ENCODE measurements around the gene ELN.
"Not testable (repeated sequence)": the region's sequence is repeated elsewhere in the genome, so short reads cannot be mapped to it uniquely, and the experiment has no call there.

Gene ELN

DNA sequence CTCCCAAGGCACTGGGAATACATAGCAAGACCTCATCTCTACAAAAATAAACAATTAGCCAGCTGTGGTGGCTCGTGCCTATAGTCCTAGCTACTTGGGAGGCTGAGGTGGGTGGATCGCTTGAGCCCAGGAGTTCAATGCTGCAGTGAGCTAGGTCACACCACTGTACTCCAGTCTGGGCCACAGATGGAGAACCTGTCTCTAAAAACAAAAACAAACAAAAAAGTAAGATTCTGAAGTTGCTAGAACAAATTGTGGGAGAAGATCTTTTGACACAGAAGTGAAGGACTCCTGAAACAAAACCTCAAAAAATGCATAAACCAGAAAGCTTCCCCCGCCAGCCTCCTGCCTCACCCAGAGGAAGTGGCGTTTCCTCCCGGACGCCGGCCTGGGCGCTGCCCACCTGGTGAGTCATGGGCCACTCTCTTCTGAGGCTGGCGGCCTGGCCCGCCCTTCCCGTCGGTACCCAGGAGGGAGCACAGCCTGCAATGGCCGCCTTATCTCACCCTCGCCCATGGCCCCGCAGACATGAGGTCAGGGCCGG is 25.4 kb upstream of the ELN start:
- no peak for DNase-seq

DNA sequence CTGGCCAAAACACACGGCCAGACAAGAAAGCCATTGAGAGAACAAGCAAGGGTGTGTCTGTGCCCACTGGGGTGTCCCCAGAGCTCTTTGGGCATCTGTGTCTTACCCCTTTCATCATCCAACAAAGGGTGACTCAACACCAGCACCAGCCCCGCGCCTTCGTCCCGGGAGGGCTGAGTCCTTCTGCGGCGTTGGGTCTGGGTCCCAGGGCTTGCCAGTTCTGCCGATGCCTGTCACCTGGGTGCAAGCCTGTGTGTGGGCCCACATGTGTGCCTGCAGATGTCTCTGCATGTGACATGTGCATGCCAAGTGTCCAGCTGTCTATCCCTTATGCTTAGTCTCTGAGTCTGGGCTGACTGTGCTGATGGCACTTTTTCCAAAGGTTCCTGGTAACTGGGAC is 24.4 kb upstream of the ELN start:
- no peak for DNase-seq

DNA sequence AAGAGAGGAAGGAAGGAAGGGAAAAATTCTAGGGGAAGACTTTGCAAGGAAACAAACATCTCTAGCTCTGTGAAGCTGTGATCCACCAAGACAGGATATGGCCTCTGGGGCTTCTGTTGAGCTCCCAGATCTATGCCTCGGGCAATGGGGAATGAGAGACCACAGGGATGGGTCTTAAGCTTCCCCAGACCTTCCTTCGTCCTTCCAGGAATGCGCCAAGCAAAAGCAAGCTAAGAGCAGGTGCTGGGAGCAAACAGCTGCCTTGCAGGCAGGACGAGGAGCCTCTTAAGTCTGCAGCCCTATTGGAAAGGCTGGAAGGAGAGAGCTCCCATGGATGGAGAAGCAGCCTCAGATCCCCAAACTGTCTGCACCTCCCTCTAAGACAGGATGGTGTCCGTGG is 21.9 kb upstream of the ELN start:
- DNase-seq, result no peak

DNA sequence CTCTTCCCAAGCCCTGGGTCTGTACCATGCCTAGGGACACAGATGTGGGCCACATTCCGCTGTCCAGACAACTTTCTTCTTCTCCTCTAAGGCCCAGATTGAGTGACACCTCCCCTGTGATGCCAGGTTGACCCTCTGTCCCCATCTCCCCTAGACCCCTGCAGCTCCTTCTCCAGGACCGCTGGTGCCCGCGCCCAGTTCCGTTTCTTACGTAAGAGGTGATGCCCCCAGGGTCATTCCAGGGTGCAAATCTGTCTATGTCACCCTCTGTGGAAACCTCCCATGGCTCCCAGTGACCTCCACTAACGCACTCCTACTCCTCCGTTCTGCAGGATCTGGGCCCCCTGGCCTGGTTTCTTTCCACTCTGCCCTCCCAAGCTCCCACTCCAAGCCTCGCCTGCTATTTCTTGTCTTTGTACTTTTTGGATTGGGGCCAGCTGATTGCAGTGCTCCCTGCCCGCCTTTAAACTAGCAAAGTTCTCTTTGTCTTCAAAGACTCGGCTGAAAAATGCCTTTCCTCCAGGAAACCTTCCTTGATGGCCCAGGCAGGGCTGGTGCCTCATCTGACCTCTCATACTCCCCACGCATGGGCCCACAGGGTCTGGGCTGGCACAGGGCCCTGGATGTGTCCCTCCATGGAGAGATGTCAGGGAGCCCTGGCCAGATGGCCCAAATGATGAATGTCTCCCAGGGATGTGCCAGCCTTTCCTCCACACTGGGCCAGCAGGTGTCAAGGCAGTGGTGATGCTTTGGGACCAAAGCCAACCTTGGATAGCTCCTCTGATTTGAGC is 21.3 kb upstream of the ELN start:
- DNase-seq, result no peak

DNA sequence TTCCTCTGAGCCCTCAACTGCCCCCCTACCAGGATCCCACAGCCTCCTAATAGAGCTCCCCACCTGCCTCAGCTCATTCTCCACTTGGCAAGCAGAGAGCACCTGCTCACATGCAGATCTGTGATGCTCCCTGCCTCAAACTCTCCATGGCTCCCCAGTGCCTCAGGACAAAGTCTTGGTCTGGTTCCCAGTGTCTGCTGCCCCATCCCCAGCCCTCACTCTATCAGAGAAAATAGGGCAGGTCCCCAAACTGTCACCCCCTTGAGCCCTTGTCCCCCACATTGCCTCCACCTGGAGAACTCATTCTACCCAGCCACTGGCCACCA is 20.8 kb upstream of the ELN start:
- DNase-seq, result no peak

DNA sequence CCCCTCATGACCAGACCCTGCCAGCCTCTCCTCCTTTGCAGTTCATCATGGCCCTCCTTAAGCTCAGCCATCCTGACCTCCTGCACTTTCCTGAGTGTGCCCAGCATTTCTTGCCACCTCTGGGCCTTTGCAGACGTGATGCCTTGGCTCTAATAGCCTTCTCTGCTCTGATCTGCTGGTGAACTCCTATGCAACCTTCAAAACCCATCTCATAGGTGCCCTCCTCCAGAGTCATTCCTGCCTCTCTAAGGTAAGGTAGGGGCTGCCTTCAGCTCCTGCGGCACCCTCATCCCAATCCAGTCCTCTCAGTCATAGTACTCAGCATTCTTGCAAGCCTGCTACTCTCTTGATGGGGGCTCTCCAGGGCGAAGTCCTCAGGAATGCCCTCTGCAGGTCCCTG is 19.3 kb upstream of the ELN start:
- DNase-seq, result no peak

DNA sequence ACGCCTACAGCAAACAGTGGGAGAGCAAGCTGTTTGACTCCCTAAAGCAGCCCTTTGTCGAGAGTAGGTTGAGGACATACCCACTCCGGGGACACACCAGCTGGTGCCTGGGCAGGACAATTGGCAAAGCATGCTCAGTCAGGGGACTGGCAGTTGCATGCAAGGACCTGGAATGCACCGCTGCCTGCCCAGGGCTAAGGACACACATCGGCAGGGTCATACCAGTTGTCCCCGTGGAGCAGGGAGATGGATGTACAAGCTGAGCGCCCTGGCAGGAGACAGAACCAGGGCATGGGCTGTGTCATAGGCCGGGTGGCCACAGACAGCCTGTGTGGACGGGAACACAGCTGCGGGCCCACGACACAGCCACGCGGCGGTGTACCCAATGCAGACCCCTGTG is 18.3 kb upstream of the ELN start:
- no peak for DNase-seq

DNA sequence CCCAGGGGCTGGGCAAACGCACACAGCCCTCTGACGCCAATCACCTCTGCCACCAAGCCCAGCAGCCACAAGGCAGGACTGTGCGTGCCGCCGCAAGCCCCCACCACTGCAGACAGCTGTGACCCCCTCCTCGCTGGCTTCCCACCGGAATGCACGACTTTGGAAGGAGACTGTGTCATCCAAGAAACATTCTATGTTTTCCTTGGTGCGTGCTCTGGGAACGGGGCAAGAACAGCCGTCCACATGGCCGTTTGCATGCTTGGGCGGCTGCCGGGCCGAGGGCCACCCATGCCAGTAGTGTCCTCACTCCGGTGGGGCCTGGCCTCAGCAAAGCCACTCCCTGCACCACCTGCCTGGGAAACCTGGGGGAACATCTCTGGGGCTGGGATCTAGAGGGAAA is 17.6 kb upstream of the ELN start:
- DNase-seq, result no peak

DNA sequence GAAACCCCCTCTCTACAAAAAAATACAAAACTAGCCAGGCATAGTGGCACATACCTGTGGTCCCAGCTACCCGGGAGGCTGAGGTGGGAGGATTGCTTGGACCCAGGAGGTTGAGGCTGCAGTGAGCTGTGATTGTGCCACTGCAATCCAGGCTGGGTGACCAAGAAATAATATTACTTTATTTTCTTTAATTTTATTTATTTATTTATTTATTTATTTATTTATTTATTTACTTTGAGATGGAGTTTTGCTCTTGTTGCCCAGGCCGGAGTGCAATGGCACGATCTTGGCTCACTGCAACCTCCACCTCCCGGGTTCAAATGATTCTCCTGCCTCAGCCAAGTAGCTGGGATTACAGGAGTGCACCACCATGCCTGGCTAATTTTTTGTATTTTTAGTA is 16.6 kb upstream of the ELN start:
- not testable (repeated sequence) for DNase-seq

DNA sequence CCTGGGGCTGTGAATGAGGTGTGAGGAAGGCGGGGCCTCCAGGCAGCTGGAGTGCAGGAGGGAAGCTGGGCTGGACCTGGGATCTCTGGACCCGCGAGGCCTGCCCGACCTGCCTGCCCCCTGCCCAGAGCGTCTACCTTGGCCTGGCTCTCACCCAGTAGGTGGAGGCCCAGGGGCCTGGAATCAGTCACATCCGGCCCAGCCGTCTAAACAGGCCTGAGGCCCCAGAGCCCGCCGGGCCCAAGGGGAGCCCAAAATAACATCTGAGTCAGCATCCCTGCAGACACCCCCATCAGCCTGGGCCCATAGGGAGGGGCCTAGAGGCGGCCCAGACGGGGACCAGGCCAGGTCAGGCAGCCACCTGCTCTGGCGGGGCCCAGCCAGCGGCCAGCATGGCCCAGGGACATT is 15.1 kb upstream of the ELN start:
- no peak for DNase-seq

DNA sequence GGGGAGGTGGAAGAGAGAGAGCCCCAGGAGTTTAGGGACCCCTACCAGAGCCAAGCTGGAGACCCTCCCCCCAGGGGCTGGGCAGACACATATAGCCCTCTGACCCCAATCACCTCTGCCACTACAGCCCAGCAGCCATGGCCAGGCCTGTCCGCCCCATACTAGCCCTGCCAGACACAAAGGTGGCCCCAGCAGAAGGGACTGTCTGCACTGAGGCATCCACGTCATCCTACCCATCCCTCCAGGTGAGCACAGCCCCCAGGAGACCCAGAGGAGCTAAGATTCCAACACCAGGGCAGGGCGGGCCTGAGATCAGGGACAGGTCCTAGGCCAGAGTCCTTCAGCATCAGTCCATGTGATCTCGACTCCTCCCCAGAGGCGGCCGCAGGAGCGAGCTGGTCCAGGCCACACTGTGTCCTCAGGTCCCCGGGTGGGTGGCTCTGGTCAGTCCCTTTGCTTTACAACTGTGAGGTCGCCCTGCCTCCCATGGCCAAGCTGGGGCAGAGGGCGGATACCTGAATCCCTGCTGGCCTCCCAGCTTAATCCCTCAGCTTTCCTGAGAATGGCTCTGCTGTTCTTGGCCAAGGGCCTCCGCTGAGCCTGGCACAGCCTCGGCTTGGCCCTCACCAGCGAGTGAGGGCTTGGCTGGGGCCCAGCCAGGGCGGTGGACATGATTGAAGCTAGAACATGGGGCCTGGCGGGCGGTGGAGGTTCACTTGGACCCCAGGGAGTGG is 14.3 kb upstream of the ELN start:
- DNase-seq, result no peak

DNA sequence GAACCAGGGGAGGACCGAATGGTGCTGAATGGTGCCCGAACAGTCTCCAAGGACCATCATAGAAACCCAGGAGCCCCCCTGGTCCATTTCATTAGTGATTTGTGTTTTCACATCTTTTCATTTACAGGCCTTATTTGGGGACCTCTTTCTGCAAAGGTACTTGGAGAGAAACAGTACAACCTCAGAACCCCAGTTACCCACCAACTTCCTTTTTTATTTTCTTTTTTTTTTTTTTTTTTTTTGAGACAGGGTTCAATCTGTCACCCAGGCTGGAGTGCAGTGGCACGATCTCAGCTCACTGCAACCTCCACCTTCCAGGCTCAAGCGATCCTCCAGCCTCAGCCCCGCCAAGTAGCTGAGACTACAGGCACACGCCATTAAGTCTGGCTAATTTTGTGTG is 13.0 kb upstream of the ELN start:
- no peak for DNase-seq

DNA sequence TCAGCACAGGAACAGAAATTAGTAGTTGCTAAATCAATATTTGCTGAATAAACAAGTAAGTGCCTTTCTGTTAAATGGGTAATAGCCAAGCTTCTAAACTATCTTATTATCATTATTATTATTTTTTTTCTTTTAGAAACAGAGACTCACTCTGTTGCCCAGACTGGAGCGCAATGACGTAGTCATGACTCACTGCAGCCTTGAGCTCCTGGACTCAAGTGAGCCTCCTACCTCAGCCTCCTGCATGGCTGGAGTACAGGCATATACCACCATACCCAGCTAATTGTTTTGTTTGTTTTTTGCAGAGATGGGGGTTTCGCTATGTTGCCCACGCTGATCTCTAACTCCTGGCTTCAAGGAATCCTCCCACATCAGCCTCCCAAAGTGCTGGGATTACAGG is 12.3 kb upstream of the ELN start:
- DNase-seq, result no peak

DNA sequence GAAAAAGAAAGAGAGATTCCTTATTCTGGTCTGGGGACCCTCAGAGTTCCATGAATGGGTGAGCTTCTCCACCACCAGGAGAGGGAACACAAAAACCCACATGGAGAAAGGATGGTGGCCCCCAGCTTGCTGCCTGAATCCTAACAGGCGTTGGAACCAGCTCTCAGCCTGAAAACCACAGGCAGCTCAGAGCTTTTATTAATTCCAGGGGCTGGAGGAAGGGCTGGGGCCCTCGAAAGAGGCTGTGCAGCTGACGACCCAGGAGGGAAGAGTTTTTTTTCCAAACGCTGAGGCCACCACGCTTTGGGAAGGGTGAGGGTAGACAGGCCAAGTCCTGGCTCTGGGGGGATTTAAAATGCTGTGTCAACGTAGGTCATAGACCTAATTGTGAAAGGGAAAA is 10.8 kb upstream of the ELN start:
- DNase-seq, result no peak

DNA sequence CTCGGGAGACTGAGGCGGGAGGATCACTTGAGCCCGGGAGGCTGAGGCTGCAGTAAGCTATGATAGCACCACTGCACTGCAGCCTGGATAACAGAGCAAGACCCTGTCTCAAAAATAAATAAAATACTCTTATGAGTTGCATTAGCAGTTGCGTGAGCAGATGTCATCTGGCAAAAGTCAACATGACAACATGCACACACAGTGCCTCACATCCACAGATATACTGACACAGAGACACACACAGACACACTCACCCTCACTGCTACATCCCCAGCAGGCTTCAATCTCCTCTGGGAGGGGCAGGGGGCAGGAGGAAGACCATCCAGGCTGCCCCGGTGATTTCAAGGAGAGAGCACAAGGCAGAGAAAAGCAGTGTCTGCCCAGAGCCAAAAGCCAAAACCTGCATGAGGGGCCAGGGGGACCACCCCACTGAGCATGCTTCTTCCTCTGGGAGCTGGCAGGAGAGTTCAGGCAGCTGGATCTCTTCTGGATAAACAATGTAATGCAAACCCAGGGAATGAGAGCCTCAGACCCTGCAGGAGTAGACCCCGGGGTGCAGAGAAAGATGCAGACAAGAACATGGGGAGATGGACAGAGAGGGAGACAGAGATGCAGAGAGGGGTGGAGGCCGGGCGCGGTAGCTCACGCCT is 9.6 kb upstream of the ELN start:
- DNase-seq, result no peak

DNA sequence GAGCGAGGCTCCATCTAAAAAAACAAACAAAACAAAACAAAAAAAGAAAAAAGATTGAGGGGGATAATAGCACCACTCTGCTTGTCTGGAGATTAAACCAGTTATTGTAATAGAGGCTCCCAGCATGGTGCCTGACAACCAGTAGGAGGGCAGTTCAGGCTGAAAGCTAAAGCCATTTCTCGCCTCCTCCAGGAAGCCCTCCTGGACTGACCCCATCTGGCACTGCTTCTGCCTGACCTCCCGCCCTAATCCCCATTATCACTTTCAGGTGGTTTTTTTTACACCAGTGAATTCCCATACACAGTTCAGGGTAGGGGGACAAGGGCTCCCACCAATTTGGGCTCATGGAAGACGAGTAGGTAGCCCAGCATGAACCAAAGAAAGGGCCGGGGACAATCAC is 8.8 kb upstream of the ELN start:
- no peak for DNase-seq

DNA sequence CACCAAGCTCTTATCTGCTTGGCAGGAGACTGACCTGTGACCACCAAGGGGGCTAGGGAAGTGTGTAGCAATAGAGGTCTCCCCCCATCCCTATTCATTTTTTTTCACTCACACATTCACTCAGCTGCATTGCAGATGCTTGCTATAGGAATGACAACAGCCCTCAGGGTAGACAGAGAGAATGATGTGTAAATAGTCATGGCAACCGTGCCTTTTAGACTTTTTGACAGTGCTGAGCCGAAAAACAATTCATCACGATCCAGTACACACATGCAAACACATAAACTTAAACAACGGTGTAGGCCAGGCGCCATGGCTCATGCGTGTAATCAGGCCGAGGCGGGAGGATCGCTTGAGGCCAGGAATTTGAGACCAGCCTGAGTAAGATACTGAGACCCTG is 7.6 kb upstream of the ELN start:
- no peak for DNase-seq

DNA sequence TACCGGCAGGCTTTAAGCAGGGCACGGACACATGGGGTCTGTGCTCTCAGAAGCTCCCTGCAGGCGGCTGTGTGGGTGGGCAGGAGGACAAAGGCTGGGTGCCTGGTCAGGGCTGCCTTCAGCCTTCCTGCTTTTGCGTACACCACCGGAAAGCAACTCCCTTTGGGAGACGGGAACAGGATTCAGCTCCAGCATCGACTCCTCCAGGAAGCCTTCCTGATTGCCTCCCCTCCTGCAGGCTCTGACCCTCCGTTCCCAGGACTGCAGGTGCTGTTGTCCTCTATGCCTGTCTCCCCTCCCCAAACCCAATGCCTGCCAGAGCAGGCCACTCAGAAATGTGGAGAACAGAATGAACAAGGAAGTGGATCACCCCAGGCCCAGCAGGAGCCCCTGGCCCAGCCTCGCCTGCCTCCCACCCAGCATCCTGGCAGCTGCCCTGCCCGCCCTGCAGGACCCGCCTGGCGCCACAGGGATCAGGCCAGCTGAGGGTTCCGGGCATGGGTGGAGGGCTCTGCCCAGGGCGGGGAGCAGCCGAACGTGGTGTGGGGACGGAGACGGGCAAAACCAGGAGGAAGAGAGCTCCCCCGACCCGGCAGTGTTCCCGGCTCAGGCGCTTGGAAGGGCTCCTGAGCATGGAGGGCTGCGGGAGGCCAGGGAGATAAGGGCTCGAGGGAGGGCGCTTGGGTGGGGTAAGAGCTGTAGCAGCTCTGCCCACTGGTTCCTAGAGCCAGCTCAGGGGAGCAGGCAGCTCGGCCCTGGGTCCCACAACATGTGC is 6.2 kb upstream of the ELN start:
- no peak for DNase-seq

DNA sequence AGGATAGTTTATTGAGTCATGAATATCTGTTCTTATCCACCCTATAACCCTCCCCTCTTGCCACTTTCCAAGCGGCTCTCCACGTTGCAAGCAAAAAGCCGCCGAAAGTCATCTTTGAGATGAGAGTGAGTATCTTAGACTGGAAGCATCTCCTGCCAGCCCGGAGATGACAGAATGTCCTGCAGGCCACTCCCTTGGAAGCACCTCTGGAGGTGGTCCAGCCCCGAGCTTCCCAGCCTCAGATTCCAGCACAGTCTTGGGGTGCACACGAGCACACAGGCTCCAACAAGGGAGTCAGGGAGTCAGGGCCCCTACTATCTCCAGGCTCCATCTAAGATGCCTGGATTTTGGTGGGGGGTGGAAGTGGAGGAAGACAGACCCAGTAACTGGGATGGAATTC is 5.5 kb upstream of the ELN start:
- no peak for DNase-seq

DNA sequence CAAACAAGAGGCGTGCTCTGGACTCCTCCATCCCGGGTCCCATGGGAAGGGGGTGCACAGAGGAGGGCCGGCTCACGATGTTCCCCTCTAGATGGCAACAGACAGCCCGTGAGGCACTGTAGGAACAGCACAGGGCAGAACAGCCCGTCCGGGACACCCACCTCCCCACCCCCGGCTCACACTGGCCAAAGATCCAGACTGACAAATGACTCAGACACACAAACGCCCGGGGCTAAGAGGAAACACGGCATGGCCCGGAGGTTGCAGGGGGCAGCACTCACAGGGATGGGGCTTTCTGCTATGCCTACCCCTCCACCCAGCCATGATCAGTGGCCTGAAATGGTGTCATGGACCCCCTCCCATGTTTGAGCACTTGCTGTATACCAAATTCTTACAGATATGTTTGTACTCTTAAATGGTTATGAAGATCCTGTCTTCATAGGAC is 4.9 kb upstream of the ELN start:
- no peak for DNase-seq

DNA sequence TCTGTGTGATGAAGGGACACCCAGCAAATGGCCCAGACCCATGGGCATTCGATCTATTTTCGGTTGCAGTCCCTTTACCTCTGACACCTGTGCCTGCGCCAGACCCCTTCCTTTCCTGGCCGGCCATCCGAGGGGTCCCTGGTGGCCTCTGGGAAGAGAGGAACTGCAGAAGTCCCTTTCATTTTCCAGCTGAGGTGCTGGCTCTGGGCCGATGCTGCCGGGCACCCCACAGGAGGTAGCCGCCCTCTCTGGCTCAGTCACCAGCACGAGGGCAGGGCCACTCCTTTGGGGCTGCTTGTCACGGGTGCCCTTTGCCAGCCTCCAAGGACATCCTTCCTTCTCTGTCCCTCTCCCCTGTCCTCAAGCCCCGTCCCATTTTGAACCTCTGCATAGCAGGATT is 4.2 kb upstream of the ELN start:
- no peak for DNase-seq

DNA sequence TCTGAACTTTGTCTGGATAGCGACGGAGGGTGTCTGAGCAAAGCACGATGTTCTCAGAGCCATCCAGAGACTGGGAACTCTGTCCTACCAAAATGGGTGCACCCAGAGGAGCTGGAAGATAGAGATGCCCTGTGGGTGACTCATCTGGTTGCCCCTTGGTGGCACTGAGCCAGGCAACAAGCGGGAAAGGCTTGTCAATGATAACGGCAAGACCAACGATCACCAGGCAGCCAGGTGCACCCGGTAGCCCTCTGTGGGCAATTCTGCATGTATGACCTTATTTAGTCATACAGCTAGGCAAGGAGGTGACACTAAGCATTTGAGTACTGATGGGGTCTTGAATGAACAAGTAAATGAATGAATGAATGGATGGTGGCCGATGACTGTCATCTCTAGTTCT is 2.8 kb upstream of the ELN start:
- DNase-seq, result no peak

DNA sequence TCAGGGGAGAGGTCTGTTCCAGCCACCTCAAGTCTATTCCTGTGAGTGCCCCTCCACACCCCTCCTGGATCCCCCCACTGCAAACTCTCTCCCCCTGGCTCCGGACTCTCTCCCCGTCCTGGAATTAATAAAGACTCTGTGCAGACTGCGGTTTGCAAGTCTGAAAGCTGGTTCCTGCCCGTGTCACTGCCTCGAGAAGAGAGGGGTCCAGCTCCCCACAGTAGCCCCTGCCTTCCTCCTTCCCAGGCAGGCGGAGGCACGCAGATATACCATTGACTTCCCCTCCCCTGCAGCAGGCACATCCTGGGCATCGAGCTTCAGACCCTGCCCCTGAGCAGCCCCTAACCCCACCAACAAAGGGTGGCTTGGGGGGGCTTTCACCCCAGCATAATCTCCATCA is 2.2 kb upstream of the ELN start:
- DNase-seq, result no peak
